Stomach (tissue), 9 donors: ENCODE data around the gene NDUFV1. TPM values are rescaled to one million over a fixed set of nuclear protein-coding genes. Genes with fewer than 3 reads are reported as not detected.

Source experiments
- DNase-seq, 2 donors: peaks; one replicate each; pipeline versions ENCODE4 v3.0.0 to v3.0.0-alpha.2; 2013 to 2019
- H3K27ac ChIP-seq, 5 donors: fragments of 200-600 bp in 4 of 5; sonication (generic) in 4 of 5; one replicate each; pipeline ENCODE4 v1.5.1; 2013 to 2019; ENCODE audit warnings: mild to moderate bottlenecking in 1 of 5, moderate library complexity in 1 of 5
- H3K27me3 ChIP-seq, 3 donors: fragments of 200-600 bp; sonication (generic); one replicate each; pipeline ENCODE4 v1.5.1; 2017 to 2019; ENCODE audit warnings: mixed run types in 1 of 3
- H3K36me3 ChIP-seq, 4 donors: fragments of 200-600 bp; sonication (generic); 1 replicate in 3 of 4; 2 replicates in 1 of 4; pipeline ENCODE4 v1.5.1; 2016 to 2019
- H3K4me1 ChIP-seq, 4 donors: fragments of 200-600 bp; sonication (generic); one replicate each; pipeline ENCODE4 v1.5.1; 2016 to 2019
- H3K4me3 ChIP-seq, 4 donors: fragments of 200-600 bp; sonication (generic) in 3 of 4; one replicate each; pipeline ENCODE4 v1.5.1; 2016 to 2019; ENCODE audit warnings: mild to moderate bottlenecking in 1 of 4
- H3K9me3 ChIP-seq, 4 donors: fragments of 200-600 bp; sonication (generic); one replicate each; pipeline ENCODE4 v1.5.1; 2016 to 2019
- EP300 ChIP-seq: sonication (generic); formaldehyde crosslinking; IDR thresholded peaks from one replicate; pipeline ENCODE4 v1.6.1; 2017; ENCODE audit warnings: antibody characterized with exemption
- POLR2A ChIP-seq, 4 donors: fragments of 450-650 bp; IDR thresholded peaks; one replicate each; pipeline ENCODE4 v1.6.1; 2016; ENCODE audit warnings: antibody characterized with exemption in 4 of 4, control low read depth in 2 of 4, mild to moderate bottlenecking in 1 of 4, moderate library complexity in 1 of 4
- POLR2AphosphoS5 ChIP-seq, 3 donors: sonication (generic); formaldehyde crosslinking; IDR thresholded peaks; one replicate each; pipeline ENCODE4 v1.6.1; 2016; ENCODE audit warnings: antibody characterized with exemption in 3 of 3
- WGBS, 5 donors: extraction: QIAGEN DNeasy Blood & Tissue Kit in 3 of 5; methylation state at CpG; one replicate each; pipeline versions ENCODE4 v1.1.5 to v1.1.7; 2013 to 2018; 5-methylcytosine and 5-hydroxymethylcytosine counted together
- intact Hi-C: fragments of 100-400 bp; cut with DNase I; formaldehyde crosslinking; loops from one replicate; pipeline ENCODE4 v1.15.1; 2023; ENCODE audit warnings: low total_unique reads
- polyA plus RNA-seq, 3 donors: library from polyadenylated mRNA; stranded (reverse); fragments of 200-250 nt; gene quantifications; one replicate each; pipeline ENCODE4 v1.2.3, GENCODE V29; 2013
- total RNA-seq, 5 donors: library from RNA; depleted of rRNA; stranded (reverse); fragments of >200 nt; gene quantifications; one replicate each; pipeline versions ENCODE4 v1.1.0 to v1.2.3, GENCODE V29; 2014 to 2016
- TF ChIP-seq, protein P1 (sequence below), 7 experiments: fragments of 450-650 bp in 4 of 7; fragments of 200-600 bp in 3 of 7; sonication (generic) in 3 of 7; IDR thresholded peaks; one replicate each; pipeline ENCODE4 v1.5.1; 2016 to 2019; ENCODE audit warnings: antibody characterized with exemption in 7 of 7, control low read depth in 2 of 7, mild to moderate bottlenecking in 1 of 7
- donor health status: healthy with polysubstance abuse.
- donor health status: Bipolar disorder and iron deficiency.
- donor health status: healthy.

Gene NDUFV1
- total and polyA plus RNA-seq, 8 donors = 148 to 806 (median 200) TPM

DNA sequence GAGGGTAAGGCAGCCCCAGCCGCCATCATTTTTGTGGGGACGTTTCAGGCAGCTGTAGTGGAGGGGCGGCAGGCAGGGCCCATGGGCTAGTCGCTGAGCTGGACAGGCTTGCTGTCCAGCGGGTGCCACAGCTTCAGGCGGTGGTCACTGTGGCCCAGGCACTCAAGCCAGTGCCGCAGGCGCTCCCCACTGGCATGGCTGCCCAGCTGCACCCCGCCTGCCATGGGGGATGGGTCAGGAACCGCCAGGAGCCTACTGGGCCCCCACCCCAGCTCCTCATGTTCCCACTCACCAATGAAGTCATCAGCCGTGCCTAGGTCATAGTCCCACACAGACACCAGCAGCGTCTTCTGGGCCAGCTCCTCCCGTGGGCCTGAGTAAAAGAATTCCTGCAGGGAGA, 6.0 kb downstream of the NDUFV1 start:
- TF ChIP-seq POLR2A (IDR thresholded peaks at IDR 0.05) = no peak
- TF ChIP-seq POLR2AphosphoS5 (IDR thresholded peaks at IDR 0.05) = no peak
- no peak for TF ChIP-seq EP300
- TF ChIP-seq, protein P1, sequence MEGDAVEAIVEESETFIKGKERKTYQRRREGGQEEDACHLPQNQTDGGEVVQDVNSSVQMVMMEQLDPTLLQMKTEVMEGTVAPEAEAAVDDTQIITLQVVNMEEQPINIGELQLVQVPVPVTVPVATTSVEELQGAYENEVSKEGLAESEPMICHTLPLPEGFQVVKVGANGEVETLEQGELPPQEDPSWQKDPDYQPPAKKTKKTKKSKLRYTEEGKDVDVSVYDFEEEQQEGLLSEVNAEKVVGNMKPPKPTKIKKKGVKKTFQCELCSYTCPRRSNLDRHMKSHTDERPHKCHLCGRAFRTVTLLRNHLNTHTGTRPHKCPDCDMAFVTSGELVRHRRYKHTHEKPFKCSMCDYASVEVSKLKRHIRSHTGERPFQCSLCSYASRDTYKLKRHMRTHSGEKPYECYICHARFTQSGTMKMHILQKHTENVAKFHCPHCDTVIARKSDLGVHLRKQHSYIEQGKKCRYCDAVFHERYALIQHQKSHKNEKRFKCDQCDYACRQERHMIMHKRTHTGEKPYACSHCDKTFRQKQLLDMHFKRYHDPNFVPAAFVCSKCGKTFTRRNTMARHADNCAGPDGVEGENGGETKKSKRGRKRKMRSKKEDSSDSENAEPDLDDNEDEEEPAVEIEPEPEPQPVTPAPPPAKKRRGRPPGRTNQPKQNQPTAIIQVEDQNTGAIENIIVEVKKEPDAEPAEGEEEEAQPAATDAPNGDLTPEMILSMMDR (IDR thresholded peaks at IDR 0.05) = no peak
- Histone ChIP-seq H3K9me3 (no peaks in the 10 kb centered on the region), H3K4me1 (peaks cover 20 to 41% (median 31%) of the 10 kb centered on the region in 4 donors), H3K4me3 (no peak overlapping the region), H3K36me3 (peaks cover 39 to 53% (median 47%) of the 10 kb centered on the region in 4 donors), H3K27ac (peak overlapping the region in 1 of 5 donors; percentile 82), H3K27me3 (peaks cover 0 to 32% (median 5%) of the 10 kb centered on the region in 3 donors)
- no peak for DNase-seq
- intact Hi-C loops = no loop called here
- 88 to 96% (median 91%) methylated on average over 12 to 13 of the region's 13 CpGs for WGBS, 5 donors

DNA sequence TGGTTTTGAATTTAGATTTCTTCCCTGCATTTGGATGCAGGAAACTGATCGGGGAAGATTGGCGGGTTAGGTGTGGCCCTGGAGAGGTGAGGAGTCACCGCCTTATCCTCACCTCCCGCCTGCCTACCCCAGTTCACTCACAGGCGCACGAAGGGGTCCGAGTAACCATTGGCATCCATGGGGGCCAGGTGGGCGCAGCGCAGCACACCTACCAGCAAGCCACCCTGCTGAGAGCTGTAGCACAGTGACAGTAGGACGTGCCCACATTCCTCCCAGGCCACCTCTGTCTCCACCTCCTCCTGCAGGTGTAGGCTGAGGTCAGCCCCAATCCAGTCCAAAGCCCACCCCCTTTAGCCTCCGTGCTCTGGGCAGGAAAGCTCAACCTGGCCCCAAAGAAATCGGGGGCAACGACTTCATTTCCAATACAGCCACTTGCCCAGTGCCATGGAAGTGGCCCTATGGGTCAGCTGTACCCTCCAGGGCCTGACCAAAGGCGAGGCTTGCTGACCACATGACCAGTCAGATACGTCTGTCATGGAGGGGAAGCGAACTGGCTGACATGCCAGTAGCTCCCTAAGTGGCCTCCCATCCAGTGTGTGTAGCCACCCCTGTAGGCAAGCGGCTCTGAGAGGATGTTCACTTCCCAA, 6.7 kb downstream of the NDUFV1 start:
- H3K4me1 ChIP-seq = peaks cover 16 to 35% (median 24%) of the 10 kb centered on the region in 4 donors
- DNase-seq = peak in 1 of 2 donors; percentile 7
- intact Hi-C loops = no loop called here
- H3K4me3 ChIP-seq = peak overlapping the region in 3 of 4 donors; percentile 38 to 42 (median 39)
- H3K9me3 ChIP-seq = no peaks in the 10 kb centered on the region
- WGBS, 5 donors = 74 to 87% (median 82%) methylated on average over 16 to 17 of the region's 17 CpGs
- peak overlapping the region; percentile 45 to 85 (median 73) for H3K27ac ChIP-seq
- peaks cover 0 to 32% (median 5%) of the 10 kb centered on the region in 3 donors for H3K27me3 ChIP-seq
- peaks cover 36 to 51% (median 47%) of the 10 kb centered on the region in 4 donors for H3K36me3 ChIP-seq
- TF ChIP-seq POLR2A (IDR thresholded peaks at IDR 0.05) (no peak), POLR2AphosphoS5 (IDR thresholded peaks at IDR 0.05) (no peak), EP300 (no peak)
- TF ChIP-seq, protein P1 (IDR thresholded peaks at IDR 0.05) = no peak

DNA sequence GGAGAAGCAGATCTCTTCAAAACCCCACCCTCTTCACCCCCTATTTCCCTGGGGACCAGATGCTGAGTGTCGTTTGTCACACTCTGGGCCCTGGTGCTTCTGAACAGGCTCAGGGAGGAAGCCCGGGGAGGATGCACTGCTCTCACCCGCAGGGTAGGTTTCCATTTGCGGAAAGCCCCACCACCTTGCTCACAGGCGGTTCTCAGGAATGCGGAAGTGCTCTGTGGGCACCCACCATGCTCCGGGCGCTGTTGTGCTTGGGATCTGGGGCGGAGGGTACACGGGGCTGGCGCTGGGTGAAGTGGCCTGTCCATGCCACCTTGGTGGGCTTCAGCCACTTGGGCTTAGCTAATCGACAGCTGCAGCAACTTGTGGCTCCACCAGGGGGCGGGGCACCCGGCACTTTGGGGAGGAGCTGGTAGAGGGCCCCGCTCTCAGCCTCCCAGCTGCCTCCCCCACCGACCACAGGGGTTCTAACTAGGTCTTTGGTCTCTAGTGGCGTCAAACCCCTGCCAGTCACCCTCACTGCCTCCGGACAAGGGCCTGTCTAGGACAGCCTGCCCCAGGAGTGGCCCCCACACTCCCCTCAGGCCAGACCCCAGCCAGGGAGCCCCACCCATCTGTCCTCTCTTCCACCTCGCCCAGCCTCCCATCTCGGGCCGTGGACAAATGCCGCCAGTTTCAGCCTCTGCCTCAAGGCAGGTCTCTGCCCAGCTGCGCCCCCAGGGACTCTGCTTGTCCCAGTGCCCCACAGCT, 7.4 kb downstream of the NDUFV1 start:
- 5 to 23% (median 11%) methylated on average over 15 to 23 of the region's 23 CpGs for WGBS, 5 donors
- peak; percentile 71 to 90 for DNase-seq
- Histone ChIP-seq H3K27me3 (peaks cover 0 to 32% (median 5%) of the 10 kb centered on the region in 3 donors), H3K27ac (peak overlapping the region; percentile 45 to 85 (median 73)), H3K9me3 (no peaks in the 10 kb centered on the region), H3K36me3 (peaks cover 29 to 44% (median 41%) of the 10 kb centered on the region in 4 donors), H3K4me3 (peak overlapping the region; percentile 36 to 42 (median 38)), H3K4me1 (peaks cover 16 to 28% (median 20%) of the 10 kb centered on the region in 4 donors)
- intact Hi-C loops = no loop called here
- peak in 2 of 3 donors; percentile 48 to 79 for TF ChIP-seq POLR2AphosphoS5 (IDR thresholded peaks at IDR 0.05)
- TF ChIP-seq, protein P1 (IDR thresholded peaks at IDR 0.05) = peak in 5 of 7 experiments; percentile 17 to 67 (median 54)
- TF ChIP-seq EP300 = no peak
- TF ChIP-seq POLR2A (IDR thresholded peaks at IDR 0.05) = no peak
